ENCODE results near the gene ETV6. TPM values are rescaled to one million over a fixed set of nuclear protein-coding genes. Genes with fewer than 3 reads are reported as not detected.
A peak's percentile ranks its signal among the peaks of the same experiment; 100 is the strongest.

ETV6 gene
- total RNA-seq, 1 donor from 2014 or later = 14.7 TPM

DNA sequence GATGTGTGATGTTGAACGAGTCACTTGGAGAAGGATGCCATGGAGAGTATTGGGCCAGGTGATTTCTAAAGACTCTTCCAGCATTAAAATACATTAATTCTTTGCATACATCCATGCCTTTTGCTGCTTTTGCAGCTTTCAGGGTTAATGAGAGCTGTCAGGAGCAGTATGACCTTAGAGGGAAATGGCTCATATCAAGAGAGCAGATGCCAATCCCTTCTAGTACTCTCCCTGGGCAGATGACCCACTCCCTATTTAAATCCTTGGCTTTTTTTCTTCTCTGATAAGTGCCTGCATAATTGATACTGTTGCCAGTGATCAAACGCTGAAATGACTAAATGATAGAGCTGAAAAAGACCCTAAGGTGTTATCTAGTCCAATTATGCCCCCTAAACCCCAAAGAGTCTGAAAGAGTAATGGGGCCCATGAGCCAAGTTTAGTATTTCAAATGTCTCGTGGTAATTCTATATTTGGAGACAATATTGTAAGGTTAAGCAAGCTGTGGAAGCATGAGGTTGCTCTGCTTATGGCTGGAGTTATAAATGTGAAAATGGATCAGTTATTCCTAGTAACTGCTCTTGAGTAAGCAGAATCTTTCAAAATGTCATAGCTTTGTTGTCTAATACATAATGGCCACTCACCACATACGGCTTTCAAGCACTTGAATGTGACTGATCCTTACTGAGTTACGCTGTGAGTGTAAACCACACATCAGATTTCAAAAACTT, 137.3 kb downstream of the ETV6 start:
- H3K4me3 ChIP-seq = no peak overlapping the region
- H3K4me1 ChIP-seq = peaks cover 11% of the 10 kb centered on the region
- H3K27ac ChIP-seq = no peak overlapping the region
- H3K9me3 ChIP-seq = no peaks in the 10 kb centered on the region
- H3K36me3 ChIP-seq = no peaks in the 10 kb centered on the region
- no peak for TF ChIP-seq POLR2AphosphoS5 (IDR thresholded peaks at IDR 0.05; ENCODE audit: insufficient read depth in 1 of 2, low read depth in 1 of 2)
- no peak for TF ChIP-seq POLR2A (IDR thresholded peaks at IDR 0.05)
- TF ChIP-seq CTCF (IDR thresholded peaks at IDR 0.05) = no peak
- no peak for DNase-seq (ENCODE audit: extremely low spot score in 2 of 2)
- intact Hi-C loops (cut with DNase I) = no loop called here
- H3K27me3 ChIP-seq = no peaks in the 10 kb centered on the region

DNA sequence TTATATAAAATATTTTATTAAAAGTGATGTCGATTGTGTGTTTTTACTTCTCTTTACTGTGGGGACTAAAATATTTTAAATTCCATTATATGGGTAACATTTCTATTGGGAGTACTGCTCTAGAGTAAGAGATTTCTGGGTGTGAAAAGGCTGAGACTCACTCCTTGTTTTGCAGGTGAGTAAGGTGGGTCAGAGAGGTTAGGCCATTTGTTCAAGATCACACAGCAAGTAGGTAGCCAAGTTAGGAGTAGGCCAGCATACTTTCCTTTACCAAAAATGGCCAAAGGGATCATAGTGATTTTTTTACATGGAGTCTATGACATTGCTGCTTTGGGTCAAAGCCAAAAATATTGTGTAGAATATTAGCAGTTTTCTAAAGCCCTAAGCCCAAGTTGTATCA, 138.0 kb downstream of the ETV6 start:
- no peaks in the 10 kb centered on the region for H3K36me3 ChIP-seq
- intact Hi-C loops (cut with DNase I) = no loop called here
- H3K4me1 ChIP-seq = peaks cover 11% of the 10 kb centered on the region
- H3K27me3 ChIP-seq = no peaks in the 10 kb centered on the region
- TF ChIP-seq CTCF (IDR thresholded peaks at IDR 0.05) (no peak), POLR2AphosphoS5 (IDR thresholded peaks at IDR 0.05; ENCODE audit: insufficient read depth in 1 of 2, low read depth in 1 of 2) (no peak), POLR2A (IDR thresholded peaks at IDR 0.05) (no peak)
- no peak overlapping the region for H3K27ac ChIP-seq
- H3K9me3 ChIP-seq = no peaks in the 10 kb centered on the region
- no peak for DNase-seq (ENCODE audit: extremely low spot score in 2 of 2)
- no peak overlapping the region for H3K4me3 ChIP-seq

- DNase-seq (ENCODE audit: extremely low spot score in 2 of 2) = no peak
- Histone ChIP-seq H3K4me1 (peaks cover 11% of the 10 kb centered on the region), H3K4me3 (no peak overlapping the region), H3K9me3 (no peaks in the 10 kb centered on the region), H3K36me3 (no peaks in the 10 kb centered on the region), H3K27me3 (no peaks in the 10 kb centered on the region), H3K27ac (no peak overlapping the region)
- intact Hi-C loops (cut with DNase I) = no loop called here
- TF ChIP-seq POLR2AphosphoS5 (IDR thresholded peaks at IDR 0.05; ENCODE audit: insufficient read depth in 1 of 2, low read depth in 1 of 2) (no peak), CTCF (IDR thresholded peaks at IDR 0.05) (no peak), POLR2A (IDR thresholded peaks at IDR 0.05) (no peak)
Observed at GRCh38 chr12:11787933-11788849, 138.7 kb downstream of the ETV6 start.

- TF ChIP-seq POLR2A (IDR thresholded peaks at IDR 0.05) = no peak
- no peak for TF ChIP-seq CTCF (IDR thresholded peaks at IDR 0.05)
- TF ChIP-seq POLR2AphosphoS5 (IDR thresholded peaks at IDR 0.05; ENCODE audit: insufficient read depth in 1 of 2, low read depth in 1 of 2) = no peak
- Histone ChIP-seq H3K27ac (peak overlapping the region; percentile 35), H3K36me3 (no peaks in the 10 kb centered on the region), H3K9me3 (no peaks in the 10 kb centered on the region), H3K4me1 (peaks cover 16% of the 10 kb centered on the region), H3K27me3 (no peaks in the 10 kb centered on the region), H3K4me3 (no peak overlapping the region)
- no peak for DNase-seq (ENCODE audit: extremely low spot score in 2 of 2)
- intact Hi-C loops (cut with DNase I) = no loop called here
Observed at GRCh38 chr12:11793921-11794710, 144.6 kb downstream of the ETV6 start.

All from vagina (tissue), 2 donors.